ENCODE data around the gene LRCH4. TPM values are rescaled to one million over a fixed set of nuclear protein-coding genes. Genes with fewer than 3 reads are reported as not detected.

The LRCH4 gene
- total and polyA plus RNA-seq, 2 donors (not counting 1 experiment from before 2014, with no cell fraction given), result 288 to 289 TPM

DNA sequence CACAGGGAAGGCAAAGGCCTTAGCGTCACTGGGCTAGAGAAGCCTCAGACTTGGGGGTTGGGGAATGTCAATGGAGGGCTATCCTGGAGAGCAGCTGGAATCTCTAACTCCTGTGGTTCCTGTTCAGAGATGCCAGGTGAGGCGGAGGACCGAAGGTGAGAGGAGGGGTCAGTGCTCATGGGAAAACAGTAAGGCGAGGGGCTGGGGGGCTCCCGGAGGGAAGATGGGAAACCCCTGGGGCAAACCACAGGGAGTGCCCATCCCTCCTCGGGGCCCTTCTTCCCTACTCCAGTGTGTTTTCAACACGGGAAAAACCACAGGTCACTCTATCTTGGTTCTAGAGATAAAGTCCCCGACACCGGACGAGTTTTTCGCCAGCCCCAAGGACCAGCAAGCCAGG lies 3.3 kb downstream of the LRCH4 start:
- H3K4me1 Mint-ChIP-seq, result peaks cover 41% of the 10 kb centered on the region
- H3K27ac Mint-ChIP-seq, result peak overlapping the region; percentile 99
- intact Hi-C loops (cut with micrococcal nuclease), result loop anchor here (1.0 kb wide), 1 partner anchor 12 kb away; no protein-coding TSS in a partner anchor
- no peaks in the 10 kb centered on the region for H3K27me3 ChIP-seq (replicated peaks in 1 of 4; ENCODE audit: control extremely low read depth in 1 of 4, control insufficient read depth in 3 of 4, insufficient read depth in 4 of 4, low read length in 3 of 4)
- ATAC-seq (ENCODE audit: low read depth), result no peak
- peaks cover 65% of the 10 kb centered on the region for H3K79me2 ChIP-seq (ENCODE audit: control insufficient read depth, insufficient read depth, low read length)
- peaks cover 27 to 38% of the 10 kb centered on the region in 2 donors for H3K4me1 ChIP-seq (ENCODE audit: control insufficient read depth in 2 of 2, insufficient read depth in 2 of 2, low read length in 2 of 2)
- WGBS (ENCODE audit: insufficient coverage), result 52% methylated on average over 11 of the region's 11 CpGs
- H3K9me3 ChIP-seq (ENCODE audit: control extremely low read depth in 1 of 3, control insufficient read depth in 2 of 3, insufficient read depth in 1 of 3, low read length in 2 of 3), result no peaks in the 10 kb centered on the region
- no peaks in the 10 kb centered on the region for H3K27me3 Mint-ChIP-seq
- peak overlapping the region; percentile 92 for H3K4me2 ChIP-seq (replicated peaks; ENCODE audit: low read depth, low read length, poor library complexity, severe bottlenecking)
- peak overlapping the region in 3 of 5 experiments; percentile 82 to 87 (median 82) for H3K4me3 ChIP-seq (ENCODE audit: control extremely low read depth in 1 of 5, extremely low read depth in 1 of 5, insufficient read depth in 1 of 5, low read depth in 2 of 5, low read length in 4 of 5)
- peaks cover 67% of the 10 kb centered on the region for H4K20me1 ChIP-seq (ENCODE audit: control insufficient read depth, insufficient read depth, low read length, poor library complexity, severe bottlenecking)
- no peak overlapping the region for H2AFZ ChIP-seq (ENCODE audit: insufficient read depth, low read depth, low read length, poor library complexity, severe bottlenecking)
- DNase-seq, result no peak
- TF ChIP-seq EZH2 (IDR thresholded peaks at IDR 0.05; ENCODE audit: borderline replicate concordance, insufficient read depth, low read depth, low read length, poor library complexity, severe bottlenecking), result no peak
- TF ChIP-seq, protein P1, sequence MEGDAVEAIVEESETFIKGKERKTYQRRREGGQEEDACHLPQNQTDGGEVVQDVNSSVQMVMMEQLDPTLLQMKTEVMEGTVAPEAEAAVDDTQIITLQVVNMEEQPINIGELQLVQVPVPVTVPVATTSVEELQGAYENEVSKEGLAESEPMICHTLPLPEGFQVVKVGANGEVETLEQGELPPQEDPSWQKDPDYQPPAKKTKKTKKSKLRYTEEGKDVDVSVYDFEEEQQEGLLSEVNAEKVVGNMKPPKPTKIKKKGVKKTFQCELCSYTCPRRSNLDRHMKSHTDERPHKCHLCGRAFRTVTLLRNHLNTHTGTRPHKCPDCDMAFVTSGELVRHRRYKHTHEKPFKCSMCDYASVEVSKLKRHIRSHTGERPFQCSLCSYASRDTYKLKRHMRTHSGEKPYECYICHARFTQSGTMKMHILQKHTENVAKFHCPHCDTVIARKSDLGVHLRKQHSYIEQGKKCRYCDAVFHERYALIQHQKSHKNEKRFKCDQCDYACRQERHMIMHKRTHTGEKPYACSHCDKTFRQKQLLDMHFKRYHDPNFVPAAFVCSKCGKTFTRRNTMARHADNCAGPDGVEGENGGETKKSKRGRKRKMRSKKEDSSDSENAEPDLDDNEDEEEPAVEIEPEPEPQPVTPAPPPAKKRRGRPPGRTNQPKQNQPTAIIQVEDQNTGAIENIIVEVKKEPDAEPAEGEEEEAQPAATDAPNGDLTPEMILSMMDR (IDR thresholded peaks at IDR 0.05), result no peak
- H3K36me3 ChIP-seq (replicated peaks in 1 of 2; ENCODE audit: control extremely low read depth in 1 of 2, control insufficient read depth in 1 of 2, extremely low read depth in 1 of 2, insufficient read depth in 2 of 2, low read length in 1 of 2), result peaks cover 0 to 52% of the 10 kb centered on the region in 2 experiments
- ChIA-PET POLR2A (interaction anchor here (1.5 kb wide), 1 partner anchor 154 kb away, joined by 7 read pairs; the partner anchor contains the start of gene ZCWPW1), CTCF (interaction anchor here (1.9 to 11.1 kb wide), 3 partner anchors 12 to 123 kb away, joined by 4 to 226 read pairs (median 7); partner anchors contain the start of gene POP7)
- peak overlapping the region; percentile 82 for H3K9ac ChIP-seq (ENCODE audit: low read length)
- H3K27ac ChIP-seq (ENCODE audit: low read length in 2 of 2), result peak overlapping the region; percentile 94 to 97
- no peaks in the 10 kb centered on the region for H3K9me3 Mint-ChIP-seq (ENCODE audit: insufficient read depth)
- H3K4me3 Mint-ChIP-seq, result peak overlapping the region; percentile 98

- Histone ChIP-seq H3K4me1 (ENCODE audit: control insufficient read depth in 2 of 2, insufficient read depth in 2 of 2, low read length in 2 of 2) (peaks cover 26 to 36% of the 10 kb centered on the region in 2 donors), H3K9ac (ENCODE audit: low read length) (no peak overlapping the region), H3K9me3 (ENCODE audit: control extremely low read depth in 1 of 3, control insufficient read depth in 2 of 3, insufficient read depth in 1 of 3, low read length in 2 of 3) (no peaks in the 10 kb centered on the region), H3K4me2 (replicated peaks; ENCODE audit: low read depth, low read length, poor library complexity, severe bottlenecking) (peak overlapping the region; percentile 92), H3K4me3 (ENCODE audit: control extremely low read depth in 1 of 5, extremely low read depth in 1 of 5, insufficient read depth in 1 of 5, low read depth in 2 of 5, low read length in 4 of 5) (no peak overlapping the region), H3K27me3 (replicated peaks in 1 of 4; ENCODE audit: control extremely low read depth in 1 of 4, control insufficient read depth in 3 of 4, insufficient read depth in 4 of 4, low read length in 3 of 4) (no peaks in the 10 kb centered on the region), H3K27ac (ENCODE audit: low read length in 2 of 2) (peak overlapping the region; percentile 94 to 97), H3K36me3 (replicated peaks in 1 of 2; ENCODE audit: control extremely low read depth in 1 of 2, control insufficient read depth in 1 of 2, extremely low read depth in 1 of 2, insufficient read depth in 2 of 2, low read length in 1 of 2) (peaks cover 0 to 57% of the 10 kb centered on the region in 2 experiments), H4K20me1 (ENCODE audit: control insufficient read depth, insufficient read depth, low read length, poor library complexity, severe bottlenecking) (peaks cover 73% of the 10 kb centered on the region), H2AFZ (ENCODE audit: insufficient read depth, low read depth, low read length, poor library complexity, severe bottlenecking) (no peak overlapping the region), H3K79me2 (ENCODE audit: control insufficient read depth, insufficient read depth, low read length) (peaks cover 70% of the 10 kb centered on the region)
- Mint-ChIP-seq H3K4me3 (peak overlapping the region; percentile 98), H3K27me3 (no peaks in the 10 kb centered on the region), H3K9me3 (ENCODE audit: insufficient read depth) (no peaks in the 10 kb centered on the region), H3K27ac (peak overlapping the region; percentile 99), H3K4me1 (peaks cover 41% of the 10 kb centered on the region)
- whole genome bisulfite sequencing (ENCODE audit: insufficient coverage), result 95% methylated on average over 12 of the region's 20 CpGs
- no peak for TF ChIP-seq EZH2 (IDR thresholded peaks at IDR 0.05; ENCODE audit: borderline replicate concordance, insufficient read depth, low read depth, low read length, poor library complexity, severe bottlenecking)
- TF ChIP-seq, protein P1 (IDR thresholded peaks at IDR 0.05), result no peak
- CTCF ChIA-PET, result interaction anchor here (11.1 kb wide), 1 partner anchor 19 kb away, joined by 226 read pairs; no protein-coding TSS in a partner anchor
- ATAC-seq (ENCODE audit: low read depth) (no peak), DNase-seq (no peak)
- POLR2A ChIA-PET, result interaction anchor here (0.5 to 0.6 kb wide), 2 partner anchors 22 to 50 kb away, joined by 3 to 4 read pairs; no protein-coding TSS in a partner anchor
- intact Hi-C loops (cut with micrococcal nuclease), result no loop called here
Measured at GRCh38 chr7:100582041-100582579, 3.8 kb downstream of the LRCH4 start.
